A549 (cell line): Measurements from ENCODE around the gene ABCA7. TPM values are rescaled to one million over a fixed set of nuclear protein-coding genes. Genes with fewer than 3 reads are reported as not detected.

Experiments
- ATAC-seq, 2 experiments: fragments of 200-7000 bp in 1 of 2; fragments of >200 bp in 1 of 2; cut with Nextera tagmentation in 1 of 2; cut with Tn5 transposase in 1 of 2; 3 replicates each; pipeline versions ENCODE4 v1.8.0 to v1.9.1; 2018 to 2020; ENCODE audit warnings: mild to moderate bottlenecking in 1 of 2, moderate library complexity in 1 of 2
- CTCF ChIA-PET: fragments of 300-600 bp; sonication (Branson Sonifier 250); formaldehyde crosslinking; extraction: SDS; loops from one replicate; lab custom pipeline; 2021; ENCODE audit warnings: antibody characterized with exemption, inconsistent platforms; lab: Yijun Ruan, JAX
- POLR2A ChIA-PET: fragments of 350-600 bp; formaldehyde crosslinking; extraction: SDS; loops from one replicate; lab custom pipeline; 2021; ENCODE audit warnings: antibody characterized with exemption, inconsistent platforms; lab: Yijun Ruan, JAX
- DNase-seq, 2 experiments: peaks; one replicate each; pipeline versions ENCODE4 v3.0.0 to v3.0.0-alpha.2; 2011 to 2016; ENCODE audit warnings: low read depth in 1 of 2, low spot score in 1 of 2
- FAIRE-seq: peaks from 2 replicates; lab custom pipeline; 2011; peaks lifted over from hg19 to GRCh38; lab: Jason Lieb, UNC
- H3K27ac ChIP-seq, 2 experiments: fragments of >200 bp; sonication (Bioruptor Twin); formaldehyde crosslinking; 3 replicates each; pipeline ENCODE4 v1.5.1; 2016 to 2017
- H3K4me1 ChIP-seq: fragments of >200 bp; sonication (Bioruptor Twin); formaldehyde crosslinking; 3 replicates; pipeline ENCODE4 v1.6.1; 2016
- H3K4me2 ChIP-seq: fragments of >200 bp; sonication (Bioruptor Twin); formaldehyde crosslinking; 3 replicates; pipeline ENCODE4 v1.6.1; 2016
- H3K4me3 ChIP-seq: fragments of >200 bp; sonication (Bioruptor Twin); formaldehyde crosslinking; 3 replicates; pipeline ENCODE4 v1.5.1; 2016
- H3K9me3 ChIP-seq: fragments of >200 bp; sonication (Bioruptor Twin); formaldehyde crosslinking; 3 replicates; pipeline ENCODE4 v1.6.1; 2016
- BHLHE40 ChIP-seq: IDR thresholded peaks from 2 replicates; pipeline ENCODE4 v1.6.1; 2012; ENCODE audit warnings: low read depth, low read length, inconsistent platforms
- CBX2 ChIP-seq: fragments of 200-600 bp; sonication (generic); IDR thresholded peaks from 2 replicates; pipeline ENCODE4 v1.6.1; 2016; ENCODE audit warnings: low read depth, mild to moderate bottlenecking, borderline replicate concordance
- CEBPB ChIP-seq, 2 experiments: fragments of >200 bp in 1 of 2; sonication (Bioruptor Twin) in 1 of 2; formaldehyde crosslinking in 1 of 2; IDR thresholded peaks; 2 replicates each; pipeline ENCODE4 v1.6.1; 2012 to 2016
- CTCF ChIP-seq: fragments of >200 bp; sonication (Bioruptor Twin); formaldehyde crosslinking; IDR thresholded peaks from 3 replicates; pipeline ENCODE4 v1.5.1; 2016
- EHF ChIP-seq: fragments of 250-450 bp; sonication (Bioruptor Pico); IDR thresholded peaks from 2 replicates; pipeline ENCODE4 v1.5.0; 2020; ENCODE audit warnings: mild to moderate bottlenecking
- EP300 ChIP-seq, 2 experiments: fragments of >200 bp; sonication (Bioruptor Twin); formaldehyde crosslinking; IDR thresholded peaks; 2 replicates in 1 of 2; 3 replicates in 1 of 2; pipeline ENCODE4 v1.6.1; 2016 to 2017
- GATA3 ChIP-seq: IDR thresholded peaks from 2 replicates; pipeline ENCODE4 v1.6.1; 2012; ENCODE audit warnings: borderline replicate concordance
- HDAC2 ChIP-seq: fragments of 200-600 bp; sonication (generic); IDR thresholded peaks from 2 replicates; pipeline ENCODE4 v1.6.1; 2016
- HEYL ChIP-seq: fragments of 250-450 bp; sonication (Bioruptor Pico); IDR thresholded peaks from 2 replicates; pipeline ENCODE4 v1.8.0; 2021; ENCODE audit warnings: mild to moderate bottlenecking, moderate library complexity
- HOXB5 ChIP-seq: fragments of 250-450 bp; sonication (Bioruptor Pico); IDR thresholded peaks from 2 replicates; pipeline ENCODE4 v1.5.0; 2020; ENCODE audit warnings: mild to moderate bottlenecking, moderate library complexity
- JUN ChIP-seq, 2 experiments: fragments of >200 bp; sonication (Bioruptor Twin); formaldehyde crosslinking; IDR thresholded peaks; 2 replicates in 1 of 2; 3 replicates in 1 of 2; pipeline ENCODE4 v1.6.1; 2016 to 2017
- KDM1A ChIP-seq: fragments of 200-600 bp; sonication (generic); IDR thresholded peaks from 2 replicates; pipeline ENCODE4 v1.6.1; 2016; ENCODE audit warnings: low read depth, mild to moderate bottlenecking
- MAZ ChIP-seq: fragments of 150-350 bp; IDR thresholded peaks from 2 replicates; pipeline ENCODE4 v1.6.1; 2014; ENCODE audit warnings: antibody characterized with exemption, low read depth, low read length, borderline replicate concordance
- PHF8 ChIP-seq: fragments of 200-600 bp; sonication (generic); IDR thresholded peaks from 2 replicates; pipeline ENCODE4 v1.6.1; 2016; ENCODE audit warnings: low read depth, mild to moderate bottlenecking, antibody characterized with exemption, moderate library complexity, borderline replicate concordance
- POLR2A ChIP-seq: IDR thresholded peaks from 2 replicates; pipeline ENCODE4 v1.6.1; 2012; ENCODE audit warnings: mild to moderate bottlenecking, low read length
- RARB ChIP-seq: fragments of 250-450 bp; sonication (Bioruptor Pico); IDR thresholded peaks from 2 replicates; pipeline ENCODE4 v1.8.0; 2021; ENCODE audit warnings: mild to moderate bottlenecking, moderate library complexity
- SMC3 ChIP-seq: fragments of >200 bp; sonication (Bioruptor Twin); formaldehyde crosslinking; IDR thresholded peaks from 3 replicates; pipeline ENCODE4 v1.6.1; 2018; ENCODE audit warnings: inconsistent platforms
- TFCP2L1 ChIP-seq: fragments of 250-450 bp; sonication (Bioruptor Pico); IDR thresholded peaks from 2 replicates; pipeline ENCODE4 v1.5.0; 2021; ENCODE audit warnings: mild to moderate bottlenecking
- ZC3H11A ChIP-seq: fragments of 450-650 bp; IDR thresholded peaks from 2 replicates; pipeline ENCODE4 v1.6.1; 2014; ENCODE audit warnings: antibody characterized with exemption, mild to moderate bottlenecking
- ZFP36 ChIP-seq: fragments of 450-650 bp; IDR thresholded peaks from 2 replicates; pipeline ENCODE4 v1.6.1; 2014; ENCODE audit warnings: borderline replicate concordance; ENCODE audit not compliant: partially characterized antibody
- ZSCAN20 ChIP-seq: fragments of 250-450 bp; sonication (Bioruptor Pico); IDR thresholded peaks from 2 replicates; pipeline ENCODE4 v1.8.0; 2022; ENCODE audit warnings: mild to moderate bottlenecking, moderate library complexity
- WGBS: methylation state at CpG from one replicate; pipeline ENCODE4 v1.1.6; 2017; ENCODE audit errors: missing lambda C conversion rate; 5-methylcytosine and 5-hydroxymethylcytosine counted together
- polyA plus RNA-seq, 4 experiments: library from polyadenylated mRNA; depleted of rRNA in 3 of 4; stranded (reverse); fragments of >200 nt; fragmentation: RNase III in 1 of 4; extraction: RNeasy Plus Mini Kit Qiagen cat#74134 plus additional on column Dnase treatment in 1 of 4; gene quantifications; 2 replicates in 3 of 4; 3 replicates in 1 of 4; pipeline ENCODE4 v1.2.3, GENCODE V29; 2011 to 2017
- TF ChIP-seq, protein P1 (sequence below): fragments of 450-650 bp; IDR thresholded peaks from 2 replicates; pipeline ENCODE4 v1.6.1; 2014; ENCODE audit warnings: antibody characterized with exemption
- TF ChIP-seq, protein P2 (sequence below): fragments of >200 bp; sonication (Bioruptor Twin); formaldehyde crosslinking; IDR thresholded peaks from 2 replicates; pipeline ENCODE4 v1.6.1; 2016

The ABCA7 gene
- polyA plus RNA-seq, 2 of the 4 experiments (the other 2 are of a cell fraction), result 5.0 to 13.5 TPM

- Histone ChIP-seq H3K4me1 (no peaks in the 10 kb centered on the region), H3K4me2 (no peak overlapping the region), H3K27ac (no peak overlapping the region), H3K9me3 (no peaks in the 10 kb centered on the region), H3K4me3 (no peak overlapping the region)
- ChIA-PET CTCF (no interaction called here), POLR2A (no interaction called here)
- DNase-seq, result no peak
- WGBS, result 82% methylated on average over 2 of the region's 5 CpGs
- ATAC-seq, result peak in 1 of 2 experiments; percentile 39; a peak in 3 of 6 replicates
- no peak for FAIRE-seq
- TF ChIP-seq GATA3 (no peak), HEYL (no peak), CBX2 (no peak), PHF8 (no peak), MAZ (no peak), POLR2A (no peak), HOXB5 (CRISPR knock-in tag) (no peak), SMC3 (no peak), TFCP2L1 (CRISPR knock-in tag) (no peak)
- TF ChIP-seq, protein P1, sequence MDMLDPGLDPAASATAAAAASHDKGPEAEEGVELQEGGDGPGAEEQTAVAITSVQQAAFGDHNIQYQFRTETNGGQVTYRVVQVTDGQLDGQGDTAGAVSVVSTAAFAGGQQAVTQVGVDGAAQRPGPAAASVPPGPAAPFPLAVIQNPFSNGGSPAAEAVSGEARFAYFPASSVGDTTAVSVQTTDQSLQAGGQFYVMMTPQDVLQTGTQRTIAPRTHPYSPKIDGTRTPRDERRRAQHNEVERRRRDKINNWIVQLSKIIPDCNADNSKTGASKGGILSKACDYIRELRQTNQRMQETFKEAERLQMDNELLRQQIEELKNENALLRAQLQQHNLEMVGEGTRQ, result no peak
These were observed 12.6 kb downstream of the ABCA7 start for GRCh38 chr19:1052349-1052975.

- no peaks in the 10 kb centered on the region for H3K4me1 ChIP-seq
- no peak for TF ChIP-seq ZC3H11A
- TF ChIP-seq CEBPB (IDR thresholded peaks at IDR 0.05), result no peak
- no peak for TF ChIP-seq JUN (IDR thresholded peaks at IDR 0.05)
- TF ChIP-seq, protein P2, sequence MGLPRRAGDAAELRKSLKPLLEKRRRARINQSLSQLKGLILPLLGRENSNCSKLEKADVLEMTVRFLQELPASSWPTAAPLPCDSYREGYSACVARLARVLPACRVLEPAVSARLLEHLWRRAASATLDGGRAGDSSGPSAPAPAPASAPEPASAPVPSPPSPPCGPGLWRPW, result no peak
- TF ChIP-seq EP300 (IDR thresholded peaks at IDR 0.05), result no peak
- TF ChIP-seq ZSCAN20 (CRISPR knock-in tag), result no peak
- peak; percentile 83 for TF ChIP-seq ZFP36
- TF ChIP-seq, all 56 proteins: peak for 1
- WGBS, result 91% methylated on average over 12 of the region's 31 CpGs
- Histone ChIP-seq H3K27ac (no peak overlapping the region), H3K9me3 (no peaks in the 10 kb centered on the region), H3K4me2 (no peak overlapping the region), H3K4me3 (no peak overlapping the region)
- POLR2A ChIA-PET, result no interaction called here
- FAIRE-seq (no peak), DNase-seq (no peak), ATAC-seq (peak; percentile 17 to 26; a peak in 4 of 6 replicates)
- CTCF ChIA-PET, result interaction anchor here (0.6 to 0.8 kb wide), 2 partner anchors 10 to 1244 kb away, joined by 3 to 4 read pairs; no protein-coding TSS in a partner anchor
These were observed 13.5 kb downstream of the ABCA7 start for GRCh38 chr19:1053176-1054101.

DNA sequence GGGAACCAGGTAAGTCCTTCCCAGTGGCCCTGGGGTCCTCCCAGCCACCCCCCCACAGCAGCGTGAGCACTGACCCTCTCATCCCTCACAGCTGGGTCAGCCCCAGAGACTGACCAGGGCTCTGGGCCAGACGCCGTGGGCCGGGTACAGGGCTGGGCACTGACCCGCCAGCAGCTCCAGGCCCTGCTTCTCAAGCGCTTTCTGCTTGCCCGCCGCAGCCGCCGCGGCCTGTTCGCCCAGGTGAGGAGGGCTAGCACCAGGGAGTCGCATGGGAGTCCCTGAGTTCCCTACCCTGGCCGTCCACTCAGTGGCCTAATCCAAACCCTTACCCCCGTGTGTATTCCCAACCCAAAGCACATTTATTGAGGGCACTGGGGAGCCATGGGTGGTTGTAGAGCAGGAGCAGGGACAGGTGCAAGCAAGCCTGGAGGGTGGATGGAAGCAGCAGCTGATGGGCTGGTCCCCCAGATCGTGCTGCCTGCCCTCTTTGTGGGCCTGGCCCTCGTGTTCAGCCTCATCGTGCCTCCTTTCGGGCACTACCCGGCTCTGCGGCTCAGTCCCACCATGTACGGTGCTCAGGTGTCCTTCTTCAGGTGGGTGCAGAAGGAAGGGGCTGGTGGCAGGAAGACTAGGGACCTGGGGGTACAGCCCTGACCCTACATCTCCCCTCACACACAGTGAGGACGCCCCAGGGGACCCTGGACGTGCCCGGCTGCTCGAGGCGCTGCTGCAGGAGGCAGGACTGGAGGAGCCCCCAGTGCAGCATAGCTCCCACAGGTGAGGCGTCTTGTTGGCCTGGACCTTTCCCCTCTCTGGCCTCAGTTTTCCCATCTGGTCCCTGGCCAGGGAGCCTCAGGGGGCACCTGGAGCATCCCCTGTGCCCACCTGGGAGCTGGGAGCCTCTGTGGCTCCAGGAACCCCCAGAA, 14.5 kb downstream of the ABCA7 start:
- POLR2A ChIA-PET, result no interaction called here
- CTCF ChIA-PET, result interaction anchor here (0.6 to 2.0 kb wide), 3 partner anchors 13 to 1243 kb away, joined by 3 to 6 read pairs (median 4); partner anchors contain the start of gene ARHGAP45

More for the DNA sequence above, 14.5 kb downstream of the ABCA7 start:
- no peak for DNase-seq
- no peaks in the 10 kb centered on the region for H3K4me1 ChIP-seq
- H3K4me3 ChIP-seq, result no peak overlapping the region
- FAIRE-seq, result no peak
- WGBS, result 87% methylated on average over 11 of the region's 28 CpGs
- ATAC-seq, result no peak
- no peak overlapping the region for H3K27ac ChIP-seq
- no peak for TF ChIP-seq RARB (CRISPR knock-in tag)
- TF ChIP-seq KDM1A, result peak; percentile 82; the same call in 1 of the 2 replicates
- TF ChIP-seq CTCF, result no peak
- no peak for TF ChIP-seq EHF
- TF ChIP-seq ZFP36, result peak; percentile 95
- no peak for TF ChIP-seq SMC3
- TF ChIP-seq HDAC2, result 0 out of 2 replicates have a peak, but pooled peaks have one; percentile 18
- no peak for TF ChIP-seq BHLHE40
- H3K9me3 ChIP-seq, result no peaks in the 10 kb centered on the region
- no peak overlapping the region for H3K4me2 ChIP-seq
